Hematopoietic multipotent progenitor cell treated with erythropoietin and hydrocortisone succinate and interleukin-3 and kit ligand, for 15 days (in vitro differentiated cells): Measurements from ENCODE around the gene TMEM121.

Experiments
- DNase-seq: peaks from one replicate; pipeline ENCODE4 v3.0.0-alpha.2; 2015; ENCODE audit warnings: low spot score

TMEM121 gene

DNA sequence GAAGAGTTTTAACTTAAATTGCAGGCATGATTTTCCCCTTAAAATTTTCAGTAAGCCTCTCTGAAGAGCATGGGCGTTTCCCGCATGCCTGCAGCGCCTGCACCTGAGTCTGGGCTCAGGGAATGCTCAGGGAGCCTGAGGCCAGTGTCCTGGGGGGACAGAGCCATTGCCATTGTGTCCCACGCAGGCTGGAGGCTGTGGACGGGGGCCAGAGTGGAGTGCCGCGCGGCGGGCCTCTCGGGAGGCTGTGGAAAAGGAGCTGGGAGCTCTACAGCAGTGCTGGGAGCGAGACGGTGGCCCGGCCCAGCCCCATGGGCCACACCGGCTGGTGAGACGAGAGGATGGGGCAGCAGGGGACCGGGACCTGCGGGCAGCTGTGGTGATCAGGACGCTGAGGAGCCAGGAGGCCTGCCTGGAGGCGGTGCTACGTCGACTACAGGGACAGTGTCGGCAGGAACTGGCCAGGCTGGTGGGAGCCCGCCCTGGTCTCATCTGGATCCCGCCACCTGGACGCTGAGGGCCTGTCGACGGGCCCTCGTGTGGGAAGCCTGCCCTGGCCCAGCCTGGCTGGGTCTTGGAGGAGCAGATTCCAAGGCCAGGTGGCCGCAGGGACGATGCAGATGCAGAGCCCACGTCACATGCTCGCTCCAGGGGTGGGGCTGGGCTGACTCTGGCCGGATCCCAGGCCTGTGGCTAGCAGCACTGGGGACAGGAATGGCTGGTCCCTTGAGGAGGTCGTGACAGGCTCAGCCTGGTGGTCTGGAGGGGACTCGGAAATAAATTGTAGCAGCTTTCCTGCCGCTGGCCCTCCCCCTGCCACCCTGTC lies 27.7 kb upstream of the TMEM121 start:
- DNase-seq: no peak

- DNase-seq: no peak
Measured at GRCh38 chr14:105499256-105500035, 26.9 kb upstream of the TMEM121 start.

GRCh38 chr14:105500036-105500725 lies 26.2 kb upstream of the TMEM121 start:
- no peak for DNase-seq

GRCh38 chr14:105500726-105501101 lies 25.7 kb upstream of the TMEM121 start:
- no peak for DNase-seq

DNA sequence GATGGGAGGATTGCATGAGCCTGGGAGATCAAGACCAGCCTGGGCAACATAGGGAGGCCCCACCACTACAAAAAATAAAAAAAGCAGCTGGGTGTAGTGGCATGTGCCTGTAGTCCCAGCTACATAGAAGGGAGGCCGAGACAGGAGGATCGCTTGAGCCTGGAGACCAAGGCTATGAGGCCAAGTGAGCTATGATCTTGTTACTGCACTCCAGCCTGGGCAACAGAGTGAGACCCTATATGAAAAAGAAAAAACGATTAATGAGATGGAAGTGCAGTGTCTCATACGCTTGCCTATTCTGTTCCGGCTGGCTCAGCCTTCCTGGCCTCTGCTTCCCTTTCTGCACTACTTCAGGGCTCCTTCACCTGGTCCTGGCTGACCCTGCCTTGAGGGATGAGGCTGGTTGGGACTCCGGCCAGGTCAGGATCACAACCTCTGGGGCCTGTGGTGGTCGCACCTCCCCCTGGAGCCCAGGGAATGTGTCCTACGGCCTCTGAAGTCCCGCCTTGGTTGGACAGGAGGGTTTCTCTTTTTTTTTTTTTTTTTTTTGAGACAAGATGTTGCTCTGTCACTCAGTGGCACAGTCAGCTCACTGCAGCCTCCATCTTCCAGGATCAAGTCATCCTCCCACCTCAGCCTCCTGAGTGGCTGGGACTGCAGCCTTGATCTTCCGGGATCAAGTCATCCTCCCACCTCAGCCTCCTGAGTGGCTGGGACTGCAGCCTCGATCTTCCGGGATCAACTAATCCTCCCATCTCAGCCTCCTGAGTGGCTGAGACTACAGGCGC lies 24.7 kb upstream of the TMEM121 start:
- no peak for DNase-seq

GRCh38 chr14:105502446-105503295 lies 23.7 kb upstream of the TMEM121 start:
- no peak for DNase-seq

DNA sequence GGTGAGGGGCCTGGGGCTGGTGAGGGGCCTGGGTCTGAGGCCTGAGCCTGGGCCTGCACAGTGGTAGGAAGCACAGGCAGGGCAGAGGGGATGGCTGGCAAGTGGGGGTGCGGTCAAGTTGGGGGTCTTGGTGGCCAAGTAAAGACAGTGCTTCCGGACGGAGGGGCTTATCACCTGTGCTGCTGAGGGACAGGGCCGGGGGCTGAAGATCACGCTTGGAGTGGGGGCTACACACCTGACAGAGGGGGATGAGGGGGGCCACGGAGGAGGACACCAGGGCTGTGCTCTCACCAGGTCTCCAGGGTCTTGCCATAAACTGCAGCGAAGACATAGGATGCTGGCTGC lies 23.1 kb upstream of the TMEM121 start:
- no peak for DNase-seq

GRCh38 chr14:105503935-105504692 lies 22.3 kb upstream of the TMEM121 start:
- DNase-seq: no peak

GRCh38 chr14:105505101-105505500 lies 21.3 kb upstream of the TMEM121 start:
- no peak for DNase-seq

DNA sequence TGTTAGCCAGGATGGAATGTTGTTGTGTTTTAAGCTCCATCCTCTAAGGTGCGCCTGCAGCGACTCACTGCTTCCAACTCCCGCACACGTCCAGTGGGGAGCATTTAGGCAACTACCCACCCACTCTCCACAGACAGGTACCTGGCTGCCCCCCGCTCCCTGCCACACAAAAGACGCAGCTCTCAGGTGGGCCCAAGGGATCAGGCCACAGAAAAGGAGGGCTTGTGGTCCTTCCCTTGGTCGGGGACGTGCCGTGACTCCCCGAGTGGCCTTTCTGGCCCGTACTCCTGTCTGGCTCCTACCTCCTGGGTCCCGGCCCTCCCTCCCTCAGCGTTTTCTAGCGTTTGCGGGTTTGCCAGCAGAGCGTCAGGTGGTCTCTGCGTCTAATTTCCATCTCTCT lies 19.1 kb upstream of the TMEM121 start:
- DNase-seq: no peak

GRCh38 chr14:105508069-105508468 lies 18.3 kb upstream of the TMEM121 start:
- DNase-seq: no peak

- DNase-seq: no peak
Measured at GRCh38 chr14:105508601-105509000, 17.8 kb upstream of the TMEM121 start.

- DNase-seq: no peak
Measured at GRCh38 chr14:105517096-105517495, 9.3 kb upstream of the TMEM121 start.

GRCh38 chr14:105519946-105520698 lies 6.3 kb upstream of the TMEM121 start:
- no peak for DNase-seq

- DNase-seq: no peak
Measured at GRCh38 chr14:105525326-105525725, 1.1 kb upstream of the TMEM121 start.

DNA sequence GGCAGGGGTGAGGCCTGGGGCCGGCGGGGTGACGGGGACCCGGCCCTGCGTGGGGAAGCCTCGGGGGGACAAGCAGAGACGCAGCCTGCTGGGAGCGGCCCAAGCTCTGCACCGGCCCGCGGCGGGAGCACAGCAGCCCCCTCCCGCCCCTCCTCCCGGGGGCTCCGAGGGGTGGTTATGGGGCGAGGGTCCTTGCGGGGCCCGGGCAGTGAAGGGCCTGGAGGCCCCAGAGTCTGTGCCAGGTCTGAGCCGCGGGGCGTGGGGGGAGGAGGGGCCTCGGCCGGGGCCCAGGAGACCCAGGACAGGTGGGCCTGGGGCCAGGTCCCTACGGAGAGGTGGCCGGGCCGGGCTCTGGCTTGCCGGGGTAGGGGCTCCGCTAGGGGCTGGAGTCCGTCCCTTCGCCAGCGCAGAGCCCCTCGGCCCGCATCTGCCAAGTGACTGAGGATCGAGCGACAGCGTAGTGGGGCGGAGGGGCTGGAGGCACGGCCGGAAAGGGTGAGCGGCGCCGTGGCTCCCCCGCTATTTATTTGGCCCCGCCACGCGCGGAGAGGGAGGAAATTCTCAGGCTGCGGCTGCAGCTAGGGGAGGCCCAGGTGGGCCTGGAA lies 495 bp downstream of the TMEM121 start:
- no peak for DNase-seq

GRCh38 chr14:105527381-105527825 lies 1.0 kb downstream of the TMEM121 start:
- no peak for DNase-seq

GRCh38 chr14:105527826-105528585 lies 1.6 kb downstream of the TMEM121 start:
- peak; percentile 60 for DNase-seq
